Measurements from ENCODE around the gene ALKBH5. TPM values are rescaled to one million over a fixed set of nuclear protein-coding genes. Genes with fewer than 3 reads are reported as not detected.

Gene ALKBH5
- total RNA-seq, 2 experiments from 2014 or later, result 99.3 to 125 TPM

DNA sequence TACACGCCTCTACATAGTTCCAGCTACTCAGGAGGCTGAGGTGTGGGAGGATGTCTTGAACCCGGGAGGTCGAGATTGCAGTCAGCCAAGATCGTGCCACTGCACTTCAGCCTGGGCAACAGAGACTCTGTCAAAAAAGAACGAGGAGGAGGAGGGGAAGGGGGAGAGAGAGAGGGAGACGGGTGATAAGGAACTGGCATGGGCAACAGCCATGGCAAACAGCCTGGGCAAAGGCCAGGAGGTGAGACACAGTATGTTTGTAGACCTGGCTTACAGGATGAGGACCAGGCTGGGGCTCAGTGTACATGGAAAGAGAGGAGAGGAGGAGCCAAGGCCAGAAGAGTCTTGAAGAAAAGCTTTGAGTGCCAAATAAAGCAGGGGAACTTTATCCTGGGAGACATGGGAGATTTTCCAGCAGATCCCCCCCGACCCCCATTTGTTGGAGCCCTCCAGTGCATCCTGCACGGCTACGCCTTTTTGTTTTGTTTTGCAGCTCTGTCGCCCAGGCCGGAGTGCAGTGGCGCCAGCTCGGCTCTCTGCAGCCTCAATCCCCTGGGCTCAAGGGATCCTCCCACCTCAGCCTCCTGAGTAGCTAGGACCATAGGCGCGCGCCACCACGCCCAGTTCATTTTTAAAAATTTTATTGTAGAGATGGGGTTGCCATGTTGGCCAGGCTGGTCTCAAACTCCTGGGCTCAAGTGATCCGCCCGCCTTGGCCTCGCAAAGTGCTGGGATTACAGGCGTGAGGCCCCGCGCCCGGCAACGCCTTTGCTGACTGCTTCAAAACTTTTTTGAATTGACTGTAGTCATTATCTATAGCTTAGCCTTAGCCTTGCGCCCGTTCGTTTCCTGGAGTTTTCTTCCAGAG is 1.3 kb upstream of the ALKBH5 start:
- DNase-seq (ENCODE audit: low spot score), result no peak
- peaks cover 26% of the 10 kb centered on the region for H4K20me1 ChIP-seq (ENCODE audit: insufficient read depth, low read length)
- H3K4me3 ChIP-seq (ENCODE audit: low read depth, low read length, poor library complexity, severe bottlenecking), result peak overlapping the region; percentile 84
- ChIA-PET POLR2A (interaction anchor here (0.7 to 1.4 kb wide), 2 partner anchors 25 to 59 kb away, joined by 5 to 6 read pairs; no protein-coding TSS in a partner anchor), CTCF (ENCODE audit: unreplicated experiment) (interaction anchor here (1.3 kb wide), 1 partner anchor 28 kb away, joined by 3 read pairs; no protein-coding TSS in a partner anchor)
- no peaks in the 10 kb centered on the region for H3K9me2 ChIP-seq (ENCODE audit: insufficient read depth, low read length)
- peak overlapping the region; percentile 75 for H3K4me2 ChIP-seq (ENCODE audit: low read length)
- no peaks in the 10 kb centered on the region for H3K9me3 ChIP-seq (ENCODE audit: low read length)
- peaks cover 21% of the 10 kb centered on the region for H3K4me1 ChIP-seq (ENCODE audit: insufficient read depth, low read length, poor library complexity, severe bottlenecking)
- TF ChIP-seq, protein P1, sequence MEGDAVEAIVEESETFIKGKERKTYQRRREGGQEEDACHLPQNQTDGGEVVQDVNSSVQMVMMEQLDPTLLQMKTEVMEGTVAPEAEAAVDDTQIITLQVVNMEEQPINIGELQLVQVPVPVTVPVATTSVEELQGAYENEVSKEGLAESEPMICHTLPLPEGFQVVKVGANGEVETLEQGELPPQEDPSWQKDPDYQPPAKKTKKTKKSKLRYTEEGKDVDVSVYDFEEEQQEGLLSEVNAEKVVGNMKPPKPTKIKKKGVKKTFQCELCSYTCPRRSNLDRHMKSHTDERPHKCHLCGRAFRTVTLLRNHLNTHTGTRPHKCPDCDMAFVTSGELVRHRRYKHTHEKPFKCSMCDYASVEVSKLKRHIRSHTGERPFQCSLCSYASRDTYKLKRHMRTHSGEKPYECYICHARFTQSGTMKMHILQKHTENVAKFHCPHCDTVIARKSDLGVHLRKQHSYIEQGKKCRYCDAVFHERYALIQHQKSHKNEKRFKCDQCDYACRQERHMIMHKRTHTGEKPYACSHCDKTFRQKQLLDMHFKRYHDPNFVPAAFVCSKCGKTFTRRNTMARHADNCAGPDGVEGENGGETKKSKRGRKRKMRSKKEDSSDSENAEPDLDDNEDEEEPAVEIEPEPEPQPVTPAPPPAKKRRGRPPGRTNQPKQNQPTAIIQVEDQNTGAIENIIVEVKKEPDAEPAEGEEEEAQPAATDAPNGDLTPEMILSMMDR (conservative IDR thresholded peaks at IDR 0.05; ENCODE audit: low read length), result no peak
- TF ChIP-seq EZH2phosphoT487 (IDR thresholded peaks at IDR 0.05; ENCODE audit: borderline replicate concordance, low read depth, low read length), result no peak
- BruUV-seq (replicated peaks), result TSS peak; percentile 83
- H3K79me2 ChIP-seq (ENCODE audit: insufficient read depth, low read depth, low read length), result peaks cover 36% of the 10 kb centered on the region
- intact Hi-C loops (cut with micrococcal nuclease; ENCODE audit: unreplicated experiment), result loop anchor here (2.0 kb wide), 1 partner anchor 24 kb away; no protein-coding TSS in a partner anchor
- peaks cover 27% of the 10 kb centered on the region for H3K36me3 ChIP-seq (ENCODE audit: insufficient read depth, low read length)
- peak overlapping the region; percentile 88 for H2AFZ ChIP-seq (ENCODE audit: low read length)
- peak overlapping the region; percentile 93 for H3K27ac ChIP-seq (ENCODE audit: low read depth, low read length, poor library complexity, severe bottlenecking)

DNA sequence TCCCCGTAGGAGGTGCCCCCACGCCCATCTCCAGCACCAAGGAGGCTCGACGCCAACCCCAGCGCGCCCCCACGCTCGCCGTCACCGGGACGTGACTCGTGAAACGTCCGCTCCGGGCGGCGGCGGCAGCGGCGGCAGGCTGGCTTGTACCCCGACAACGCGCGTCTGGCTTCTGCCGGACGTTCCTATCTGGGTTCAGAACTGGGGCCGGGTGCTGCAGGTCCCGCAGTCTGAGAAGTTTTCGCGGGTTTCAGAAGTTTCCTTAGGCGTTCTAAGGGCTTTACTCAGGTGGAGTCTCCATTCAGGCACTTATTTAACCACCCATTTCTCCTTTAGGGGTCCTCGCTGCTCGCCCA is 672 bp upstream of the ALKBH5 start:
- no TSS peak for BruUV-seq (replicated peaks)
- POLR2A ChIA-PET, result interaction anchor here (0.7 to 1.4 kb wide), 2 partner anchors 25 to 59 kb away, joined by 5 to 6 read pairs; no protein-coding TSS in a partner anchor
- H3K9me2 ChIP-seq (ENCODE audit: insufficient read depth, low read length), result no peaks in the 10 kb centered on the region
- DNase-seq (ENCODE audit: low spot score), result peak; percentile 85
- H3K27ac ChIP-seq (ENCODE audit: low read depth, low read length, poor library complexity, severe bottlenecking), result peak overlapping the region; percentile 93
- H3K9me3 ChIP-seq (ENCODE audit: low read length), result no peaks in the 10 kb centered on the region
- H3K79me2 ChIP-seq (ENCODE audit: insufficient read depth, low read depth, low read length), result peaks cover 42% of the 10 kb centered on the region
- CTCF ChIA-PET (ENCODE audit: unreplicated experiment), result interaction anchor here (0.6 to 1.3 kb wide), 2 partner anchors 29 to 112 kb away, joined by 3 read pairs; no protein-coding TSS in a partner anchor
- H3K4me2 ChIP-seq (ENCODE audit: low read length), result peak overlapping the region; percentile 75
- H4K20me1 ChIP-seq (ENCODE audit: insufficient read depth, low read length), result peaks cover 32% of the 10 kb centered on the region
- peaks cover 27% of the 10 kb centered on the region for H3K4me1 ChIP-seq (ENCODE audit: insufficient read depth, low read length, poor library complexity, severe bottlenecking)
- H3K4me3 ChIP-seq (ENCODE audit: low read depth, low read length, poor library complexity, severe bottlenecking), result peak overlapping the region; percentile 84
- peaks cover 34% of the 10 kb centered on the region for H3K36me3 ChIP-seq (ENCODE audit: insufficient read depth, low read length)
- H2AFZ ChIP-seq (ENCODE audit: low read length), result peak overlapping the region; percentile 88
- TF ChIP-seq, protein P1 (conservative IDR thresholded peaks at IDR 0.05; ENCODE audit: low read length), result no peak
- TF ChIP-seq EZH2phosphoT487 (IDR thresholded peaks at IDR 0.05; ENCODE audit: borderline replicate concordance, low read depth, low read length), result no peak
- intact Hi-C loops (cut with micrococcal nuclease; ENCODE audit: unreplicated experiment), result loop anchor here (2.0 kb wide), 1 partner anchor 24 kb away; no protein-coding TSS in a partner anchor

Measured in OCI-LY7 (cell line).